Large intestine (tissue), 3 donors: ENCODE measurements around the gene ZFHX3. TPM values are rescaled to one million over a fixed set of nuclear protein-coding genes. Genes with fewer than 3 reads are reported as not detected.

Experiments
- DNase-seq, 2 donors: peaks; one replicate each; pipeline versions ENCODE4 v3.0.0 to v3.0.0-alpha.2; 2013
- H3K27ac ChIP-seq: one replicate; pipeline ENCODE4 v1.5.1; 2013; ENCODE audit warnings: low read length
- H3K27me3 ChIP-seq: 2 replicates; pipeline ENCODE4 v1.6.1; 2013; ENCODE audit warnings: low read length; ENCODE audit not compliant: control insufficient read depth, insufficient read depth
- H3K36me3 ChIP-seq: 2 replicates; pipeline ENCODE4 v1.6.1; 2013; ENCODE audit warnings: low read length; ENCODE audit not compliant: control insufficient read depth, insufficient read depth
- H3K4me1 ChIP-seq: one replicate; pipeline ENCODE4 v1.6.1; 2013; ENCODE audit warnings: low read length; ENCODE audit not compliant: control insufficient read depth, insufficient read depth
- H3K4me3 ChIP-seq: one replicate; pipeline ENCODE4 v1.5.1; 2013; ENCODE audit warnings: low read length
- H3K9me3 ChIP-seq: one replicate; pipeline ENCODE4 v1.6.1; 2013; ENCODE audit warnings: mild to moderate bottlenecking, low read depth, low read length, moderate library complexity; ENCODE audit not compliant: control insufficient read depth
- WGBS: methylation state at CpG from one replicate; pipeline ENCODE4 v1.1.5; 2013; ENCODE audit warnings: low lambda C conversion rate; ENCODE audit not compliant: insufficient coverage; 5-methylcytosine and 5-hydroxymethylcytosine counted together
- polyA plus RNA-seq: library from polyadenylated mRNA; unstranded; fragments of 120-200 nt; gene quantifications from one replicate; pipeline ENCODE4 v1.2.1, GENCODE V29; 2013

Gene ZFHX3
- polyA plus RNA-seq, 1 donor, result 10.5 TPM

DNA sequence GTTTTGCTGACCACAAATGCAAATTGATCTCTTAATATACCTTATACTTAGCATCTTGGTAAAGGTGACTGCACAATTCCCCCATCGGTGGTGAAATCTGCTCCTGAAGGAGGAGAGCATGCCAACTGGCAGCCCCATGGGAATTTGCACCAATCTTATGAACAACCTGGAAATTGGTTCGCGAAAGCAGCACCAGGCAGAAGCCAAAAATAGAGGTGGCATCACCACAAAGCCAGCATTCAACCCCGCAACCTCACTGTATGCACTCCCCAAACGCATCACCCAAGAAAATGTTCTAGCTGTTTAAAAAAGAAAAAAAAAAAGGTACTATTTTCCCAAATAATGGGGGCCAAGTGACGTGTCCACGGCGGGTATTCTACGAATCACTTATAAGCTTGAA is 213.4 kb downstream of the ZFHX3 start:
- H3K4me3 ChIP-seq, result no peak overlapping the region
- no CpG with 5 or more reads among the region's 9 CpGs for WGBS
- H3K4me1 ChIP-seq, result no peaks in the 10 kb centered on the region
- H3K27me3 ChIP-seq, result no peaks in the 10 kb centered on the region
- peaks cover 5% of the 10 kb centered on the region for H3K36me3 ChIP-seq
- H3K9me3 ChIP-seq, result no peaks in the 10 kb centered on the region
- no peak for DNase-seq
- no peak overlapping the region for H3K27ac ChIP-seq

DNA sequence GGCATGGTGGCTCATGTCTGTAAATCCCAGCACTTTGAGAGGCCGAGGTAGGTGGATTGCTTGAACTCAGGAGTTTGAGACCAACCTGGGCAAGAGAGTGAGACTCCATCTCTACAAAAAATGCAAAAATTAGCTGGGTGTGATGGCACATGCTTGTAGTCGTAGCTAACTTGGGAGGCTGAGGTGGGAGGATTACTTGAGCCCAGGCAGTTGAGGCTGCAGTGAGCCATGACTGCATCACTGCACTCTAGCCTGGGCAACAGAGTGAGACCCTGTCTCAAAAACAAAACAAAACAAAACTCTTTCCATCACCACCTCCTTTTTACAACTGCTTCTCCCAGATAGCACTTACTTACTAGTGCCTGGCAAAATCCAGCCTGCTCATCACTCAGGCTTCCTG is 214.0 kb downstream of the ZFHX3 start:
- H3K36me3 ChIP-seq, result peaks cover 11% of the 10 kb centered on the region
- H3K4me3 ChIP-seq, result no peak overlapping the region
- H3K27me3 ChIP-seq, result no peaks in the 10 kb centered on the region
- no peaks in the 10 kb centered on the region for H3K4me1 ChIP-seq
- no peak overlapping the region for H3K27ac ChIP-seq
- no peak for DNase-seq
- H3K9me3 ChIP-seq, result no peaks in the 10 kb centered on the region
- no CpG with 5 or more reads among the region's 2 CpGs for WGBS

DNA sequence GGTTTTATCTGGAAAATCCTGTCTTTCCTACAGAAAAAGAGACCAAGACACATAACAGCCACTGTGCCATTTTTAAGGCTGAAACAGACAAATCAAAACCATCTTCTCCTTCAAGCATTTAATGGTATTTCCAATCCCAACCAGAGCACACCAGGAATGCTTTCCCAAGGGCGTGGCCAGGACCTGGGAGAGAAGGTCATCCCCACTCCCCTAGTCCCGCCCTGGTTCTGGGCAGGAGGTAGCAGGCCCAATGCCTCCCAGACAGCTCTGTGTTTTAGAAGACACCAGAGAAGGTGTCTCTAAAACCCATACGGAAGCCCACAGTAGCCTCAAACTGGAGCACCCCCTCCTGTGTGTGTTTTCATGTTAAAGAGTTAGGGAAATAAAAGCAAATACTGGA is 214.4 kb downstream of the ZFHX3 start:
- no CpG with 5 or more reads among the region's 3 CpGs for WGBS
- Histone ChIP-seq H3K4me1 (no peaks in the 10 kb centered on the region), H3K4me3 (no peak overlapping the region), H3K36me3 (peaks cover 13% of the 10 kb centered on the region), H3K27ac (no peak overlapping the region), H3K27me3 (no peaks in the 10 kb centered on the region), H3K9me3 (no peaks in the 10 kb centered on the region)
- DNase-seq, result no peak

DNA sequence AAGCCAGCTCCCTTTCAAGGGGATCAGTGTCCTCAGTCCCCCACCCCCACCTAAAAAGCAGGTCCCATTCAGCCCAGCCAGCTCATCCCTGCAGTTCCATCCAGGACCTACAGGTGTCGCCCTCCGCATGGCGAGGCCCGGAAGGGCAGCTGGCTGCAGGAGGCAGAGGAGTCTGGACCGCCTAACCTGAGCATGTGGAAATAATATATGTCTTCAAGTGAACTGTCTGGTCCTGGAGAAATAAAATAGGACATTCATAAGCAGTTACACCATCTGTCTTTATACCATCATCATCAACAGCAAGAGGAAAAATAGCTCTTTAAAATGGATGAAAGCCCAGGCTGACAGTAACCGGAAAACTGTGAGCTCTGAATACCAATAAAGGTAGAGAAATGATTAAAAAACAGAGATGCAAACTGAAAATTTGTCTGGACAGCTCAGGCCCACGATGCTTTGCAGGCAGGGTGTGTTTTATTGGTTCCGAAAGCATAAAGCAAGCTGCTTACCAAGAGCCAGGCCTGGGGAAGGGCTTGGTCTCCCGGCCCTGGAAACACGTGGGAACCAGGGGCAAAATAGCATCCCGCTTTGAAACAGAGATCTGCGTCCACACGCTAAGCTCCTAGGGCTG is 215.2 kb downstream of the ZFHX3 start:
- DNase-seq, result peak; percentile 51 to 57
- Histone ChIP-seq H3K36me3 (peaks cover 13% of the 10 kb centered on the region), H3K4me3 (no peak overlapping the region), H3K9me3 (no peaks in the 10 kb centered on the region), H3K27ac (no peak overlapping the region), H3K27me3 (no peaks in the 10 kb centered on the region), H3K4me1 (no peaks in the 10 kb centered on the region)
- WGBS, result no CpG with 5 or more reads among the region's 13 CpGs

DNA sequence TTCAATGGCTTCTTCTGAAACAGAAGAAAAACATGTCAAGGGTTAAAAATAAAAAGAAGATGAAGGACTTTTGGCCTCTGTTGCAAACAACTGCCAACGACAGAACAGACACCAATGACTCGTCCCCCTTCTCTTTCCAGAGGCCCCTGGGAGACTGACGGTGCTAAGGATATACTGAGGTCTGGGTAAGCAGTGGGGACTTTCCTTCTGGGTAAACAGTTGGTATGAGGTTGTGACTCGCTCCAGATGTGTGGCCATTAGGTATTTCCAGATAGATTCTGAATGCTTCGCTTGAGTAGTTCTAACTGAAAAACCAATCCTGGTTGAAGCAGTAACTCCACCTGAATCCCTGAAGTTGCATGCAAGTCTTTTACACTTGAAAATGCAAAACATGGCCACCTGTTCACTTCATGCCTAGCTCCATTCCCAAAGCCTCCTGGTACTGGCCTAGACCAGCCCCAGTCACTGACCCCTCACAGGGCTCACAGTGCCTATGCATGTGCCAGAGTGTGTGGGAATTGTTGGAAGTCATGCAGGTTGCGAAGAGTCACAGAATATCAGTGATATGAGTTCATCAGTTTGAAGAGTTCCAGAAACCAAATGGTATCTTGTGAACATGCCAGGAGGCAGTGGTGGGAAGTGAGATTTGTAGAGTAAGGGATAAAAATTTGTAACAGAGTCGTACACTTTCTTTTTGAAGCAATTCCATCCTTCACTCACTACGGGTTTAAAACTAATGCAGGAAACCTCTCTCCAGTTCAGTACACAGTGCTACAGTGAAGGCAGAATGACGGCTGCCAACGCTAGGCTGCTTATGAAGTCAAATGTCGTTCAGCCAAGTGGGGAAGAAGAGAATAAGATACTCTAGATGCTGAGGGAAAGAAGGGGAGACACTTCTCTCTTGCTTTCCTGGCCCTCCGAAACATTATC is 217.8 kb downstream of the ZFHX3 start:
- 90% methylated on average over 2 of the region's 12 CpGs for WGBS
- Histone ChIP-seq H3K27ac (no peak overlapping the region), H3K27me3 (no peaks in the 10 kb centered on the region), H3K9me3 (no peaks in the 10 kb centered on the region), H3K4me1 (no peaks in the 10 kb centered on the region), H3K4me3 (no peak overlapping the region), H3K36me3 (peaks cover 9% of the 10 kb centered on the region)
- no peak for DNase-seq

DNA sequence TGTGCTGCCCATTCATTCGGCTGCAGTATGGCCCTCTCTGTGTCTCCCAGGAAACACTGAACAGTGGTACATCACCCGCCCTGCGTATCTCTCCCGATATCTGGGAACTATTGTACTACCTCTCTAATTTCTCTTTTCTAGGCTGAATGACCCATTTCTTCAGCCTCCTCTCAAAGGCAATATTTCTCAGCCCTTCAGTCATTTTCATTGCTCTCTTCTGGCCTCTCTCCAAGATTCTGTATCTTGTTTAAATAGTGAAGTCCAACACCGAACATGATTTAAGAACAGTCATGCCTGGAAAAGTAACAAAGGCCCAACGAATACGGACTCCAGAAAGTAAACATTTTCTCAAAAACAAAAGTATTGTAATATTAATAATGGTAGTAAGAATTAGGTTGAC is 220.1 kb downstream of the ZFHX3 start:
- no peak overlapping the region for H3K4me3 ChIP-seq
- H3K36me3 ChIP-seq, result peaks cover 15% of the 10 kb centered on the region
- no peak overlapping the region for H3K27ac ChIP-seq
- no peaks in the 10 kb centered on the region for H3K27me3 ChIP-seq
- H3K4me1 ChIP-seq, result no peaks in the 10 kb centered on the region
- WGBS, result 17% methylated on average over 3 of the region's 7 CpGs
- H3K9me3 ChIP-seq, result no peaks in the 10 kb centered on the region
- peak in 1 of 2 donors; percentile 69 for DNase-seq

DNA sequence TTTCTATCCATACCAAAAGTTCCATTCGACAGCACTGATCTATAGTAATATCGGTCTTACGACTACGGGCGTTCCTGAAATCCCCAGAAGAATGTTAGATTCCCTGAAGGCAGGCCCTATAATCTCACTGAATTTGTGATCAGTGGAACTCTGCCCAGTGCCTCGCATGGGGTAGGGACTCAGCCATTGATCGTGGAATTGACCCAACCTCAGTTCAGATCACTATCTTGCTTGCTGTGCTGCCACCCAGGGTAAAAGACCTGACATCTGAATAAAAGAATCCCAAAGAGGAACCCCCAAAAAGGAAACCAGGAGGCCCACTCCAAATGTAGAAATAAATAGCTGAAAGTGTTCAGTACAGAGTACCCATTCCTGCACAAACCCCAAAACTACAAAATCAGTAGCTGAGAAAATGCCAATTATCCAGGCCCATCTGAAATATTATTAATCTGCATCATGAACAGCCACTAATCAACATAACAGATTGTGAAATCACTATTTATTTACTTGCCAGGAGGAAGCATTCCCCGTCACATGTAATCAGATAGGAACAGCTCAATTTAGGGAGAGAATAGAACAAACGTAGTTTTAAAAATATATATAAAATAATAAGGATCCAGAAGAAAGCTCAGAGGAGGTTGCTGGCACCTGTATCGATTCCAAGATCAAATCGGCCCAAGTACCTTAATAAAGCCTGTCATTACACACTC is 221.9 kb downstream of the ZFHX3 start:
- Histone ChIP-seq H3K9me3 (no peaks in the 10 kb centered on the region), H3K4me3 (no peak overlapping the region), H3K27me3 (no peaks in the 10 kb centered on the region), H3K4me1 (no peaks in the 10 kb centered on the region), H3K27ac (no peak overlapping the region), H3K36me3 (peaks cover 15% of the 10 kb centered on the region)
- WGBS, result 100% methylated on average over 2 of the region's 11 CpGs
- DNase-seq, result no peak

DNA sequence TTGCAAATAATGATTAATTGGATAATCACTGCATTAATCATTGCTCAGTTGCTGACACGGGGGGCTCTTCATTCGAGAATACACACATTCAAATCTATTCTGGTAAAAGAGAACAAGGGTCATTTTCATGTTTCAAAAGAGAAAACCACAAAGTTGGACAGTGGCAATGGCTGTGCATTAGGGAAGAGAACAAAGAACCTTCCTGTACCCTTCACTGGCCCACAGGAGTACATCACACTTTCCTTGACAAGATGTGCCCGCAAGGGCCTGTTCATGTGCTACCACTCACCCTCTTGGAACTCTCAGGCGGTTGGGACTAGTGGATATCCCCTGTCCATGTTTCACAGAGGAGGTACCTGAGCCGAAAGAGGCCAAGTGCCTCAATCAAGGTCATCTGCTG is 223.2 kb downstream of the ZFHX3 start:
- WGBS, result no CpG with 5 or more reads among the region's 5 CpGs
- H3K27ac ChIP-seq, result no peak overlapping the region

DNA sequence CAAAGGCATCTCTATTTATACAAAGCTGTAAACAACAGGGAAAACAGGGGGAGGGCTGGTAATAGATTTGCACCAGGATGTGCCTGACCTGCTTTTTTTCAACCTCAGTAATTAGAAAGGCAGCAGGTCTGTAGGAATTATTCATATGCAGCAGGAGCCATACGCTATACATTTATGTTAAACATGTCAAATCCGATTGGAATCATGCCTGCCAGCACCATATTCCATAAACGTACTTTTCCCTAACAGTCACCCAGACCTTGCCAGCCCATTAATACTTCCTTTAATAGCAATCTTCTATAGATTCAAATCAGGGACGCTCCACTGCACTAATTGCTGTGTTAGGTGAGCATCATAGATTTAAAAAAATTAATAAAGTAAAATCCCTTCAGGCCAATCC is 223.9 kb downstream of the ZFHX3 start:
- Histone ChIP-seq H3K4me1 (peaks cover 3% of the 10 kb centered on the region), H3K9me3 (no peaks in the 10 kb centered on the region), H3K36me3 (peaks cover 8% of the 10 kb centered on the region), H3K27me3 (no peaks in the 10 kb centered on the region), H3K27ac (no peak overlapping the region), H3K4me3 (no peak overlapping the region)
- DNase-seq, result no peak
- 100% methylated on average over 1 of the region's 4 CpGs for WGBS

More for the DNA sequence above, 223.2 kb downstream of the ZFHX3 start:
- no peak for DNase-seq
- Histone ChIP-seq H3K4me3 (no peak overlapping the region), H3K4me1 (peaks cover 3% of the 10 kb centered on the region), H3K36me3 (peaks cover 15% of the 10 kb centered on the region), H3K27me3 (no peaks in the 10 kb centered on the region), H3K9me3 (no peaks in the 10 kb centered on the region)

DNA sequence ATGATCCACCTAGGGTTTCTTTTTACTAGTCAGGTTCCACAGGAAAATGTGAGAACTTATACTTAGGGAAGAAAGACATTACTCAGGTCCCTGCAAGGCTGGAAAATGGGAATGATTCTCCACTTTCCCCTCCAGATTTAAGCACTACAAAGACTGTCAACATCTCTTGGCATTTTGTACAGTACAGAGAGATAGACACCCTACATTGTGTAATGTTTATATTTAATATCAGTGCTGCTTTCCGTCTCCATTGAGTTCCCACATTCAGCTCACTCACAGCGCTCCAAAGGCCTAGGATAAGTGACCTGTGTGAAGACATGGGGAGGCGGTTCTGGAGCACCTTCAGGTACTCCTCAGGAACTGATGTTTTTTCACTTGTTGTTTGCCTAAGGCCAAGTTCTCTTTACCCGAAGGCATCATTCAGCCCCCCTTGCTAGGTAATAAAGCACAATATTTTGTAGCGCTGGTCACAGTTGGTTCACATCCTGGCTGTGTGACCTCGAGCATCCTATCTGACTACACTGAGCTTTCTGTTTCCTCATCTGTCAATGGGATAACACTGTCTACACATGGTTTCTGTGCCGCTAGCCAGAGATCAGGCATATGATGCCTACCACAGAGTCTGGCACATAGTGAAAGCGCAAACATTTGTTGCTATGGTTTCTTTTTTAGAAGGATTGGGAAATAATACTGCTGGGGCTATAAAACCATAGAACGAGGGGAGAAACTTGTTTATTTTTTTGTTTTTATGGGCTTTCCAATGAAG is 226.6 kb downstream of the ZFHX3 start:
- peak in 1 of 2 donors; percentile 28 for DNase-seq
- H3K9me3 ChIP-seq, result no peaks in the 10 kb centered on the region
- H3K36me3 ChIP-seq, result peaks cover 5% of the 10 kb centered on the region
- no peak overlapping the region for H3K27ac ChIP-seq
- peaks cover 3% of the 10 kb centered on the region for H3K4me1 ChIP-seq
- no peak overlapping the region for H3K4me3 ChIP-seq
- H3K27me3 ChIP-seq, result no peaks in the 10 kb centered on the region
- WGBS, result 60% methylated on average over 4 of the region's 9 CpGs
